PFSK-1 (cell line): ENCODE results near the gene IGF1R.

Source experiments
- FOXP2 ChIP-seq: optimal IDR thresholded peaks from 2 replicates; pipeline ENCODE3; 2011; ENCODE audit warnings: borderline replicate concordance, control low read depth, inconsistent platforms; ENCODE audit not compliant: insufficient read depth; ENCODE audit errors: extremely low read length, extremely low read depth
- POLR2AphosphoS5 ChIP-seq: IDR thresholded peaks from 2 replicates; pipeline ENCODE4 v1.6.1; 2012; ENCODE audit warnings: low read depth, mild to moderate bottlenecking, control low read depth, low read length, moderate library complexity
- SIN3A ChIP-seq: IDR thresholded peaks from 2 replicates; pipeline ENCODE4 v1.6.1; 2012; ENCODE audit warnings: mild to moderate bottlenecking, low read length, moderate library complexity, borderline replicate concordance; ENCODE audit not compliant: insufficient read depth
- TAF1 ChIP-seq: IDR thresholded peaks from 2 replicates; pipeline ENCODE4 v1.6.1; 2012; ENCODE audit warnings: low read length, control low read depth, borderline replicate concordance; ENCODE audit not compliant: insufficient read depth
- TF ChIP-seq, protein P1 (sequence below), 2 experiments: IDR thresholded peaks; 2 replicates each; pipeline versions ENCODE4 v1.6.1 to v1.8.0; 2011 to 2012; ENCODE audit warnings: low read depth in 2 of 2, low read length in 2 of 2, control low read depth in 1 of 2, inconsistent platforms in 1 of 2, mild to moderate bottlenecking in 1 of 2, moderate library complexity in 1 of 2; ENCODE audit not compliant: insufficient read depth in 1 of 2

IGF1R gene

DNA sequence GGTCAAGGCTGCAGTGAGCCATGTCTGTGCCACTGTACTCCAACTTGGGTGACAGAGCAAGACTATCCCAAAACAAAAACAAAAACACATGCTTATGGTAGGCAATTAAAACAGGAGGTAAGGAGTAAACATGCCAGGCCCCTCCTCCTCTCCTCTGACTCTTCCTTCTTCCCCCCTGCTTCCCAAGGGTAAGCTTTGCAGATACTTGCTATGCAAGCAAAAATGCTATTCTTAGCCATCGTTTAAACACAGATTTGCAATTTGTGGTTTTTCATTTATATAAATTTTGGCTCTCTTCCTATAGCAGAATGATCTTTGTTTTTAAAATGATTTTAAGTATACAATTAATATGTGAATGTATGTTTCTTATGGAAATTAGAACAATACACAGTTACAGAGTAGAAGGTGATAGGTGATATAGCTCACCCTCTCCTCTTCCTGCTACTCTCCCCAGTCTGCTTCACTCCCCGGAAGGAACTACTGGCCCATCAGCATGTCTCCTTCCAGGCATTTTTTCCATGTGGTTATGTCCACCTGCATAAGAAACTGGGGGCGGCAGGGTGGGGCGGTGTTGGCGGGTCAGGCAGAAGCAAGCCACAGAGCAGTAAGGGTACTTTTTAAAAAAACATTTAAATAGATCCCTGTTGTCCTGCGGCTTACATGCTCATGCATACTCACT is 42.1 kb downstream of the IGF1R start:
- TF ChIP-seq, protein P1, sequence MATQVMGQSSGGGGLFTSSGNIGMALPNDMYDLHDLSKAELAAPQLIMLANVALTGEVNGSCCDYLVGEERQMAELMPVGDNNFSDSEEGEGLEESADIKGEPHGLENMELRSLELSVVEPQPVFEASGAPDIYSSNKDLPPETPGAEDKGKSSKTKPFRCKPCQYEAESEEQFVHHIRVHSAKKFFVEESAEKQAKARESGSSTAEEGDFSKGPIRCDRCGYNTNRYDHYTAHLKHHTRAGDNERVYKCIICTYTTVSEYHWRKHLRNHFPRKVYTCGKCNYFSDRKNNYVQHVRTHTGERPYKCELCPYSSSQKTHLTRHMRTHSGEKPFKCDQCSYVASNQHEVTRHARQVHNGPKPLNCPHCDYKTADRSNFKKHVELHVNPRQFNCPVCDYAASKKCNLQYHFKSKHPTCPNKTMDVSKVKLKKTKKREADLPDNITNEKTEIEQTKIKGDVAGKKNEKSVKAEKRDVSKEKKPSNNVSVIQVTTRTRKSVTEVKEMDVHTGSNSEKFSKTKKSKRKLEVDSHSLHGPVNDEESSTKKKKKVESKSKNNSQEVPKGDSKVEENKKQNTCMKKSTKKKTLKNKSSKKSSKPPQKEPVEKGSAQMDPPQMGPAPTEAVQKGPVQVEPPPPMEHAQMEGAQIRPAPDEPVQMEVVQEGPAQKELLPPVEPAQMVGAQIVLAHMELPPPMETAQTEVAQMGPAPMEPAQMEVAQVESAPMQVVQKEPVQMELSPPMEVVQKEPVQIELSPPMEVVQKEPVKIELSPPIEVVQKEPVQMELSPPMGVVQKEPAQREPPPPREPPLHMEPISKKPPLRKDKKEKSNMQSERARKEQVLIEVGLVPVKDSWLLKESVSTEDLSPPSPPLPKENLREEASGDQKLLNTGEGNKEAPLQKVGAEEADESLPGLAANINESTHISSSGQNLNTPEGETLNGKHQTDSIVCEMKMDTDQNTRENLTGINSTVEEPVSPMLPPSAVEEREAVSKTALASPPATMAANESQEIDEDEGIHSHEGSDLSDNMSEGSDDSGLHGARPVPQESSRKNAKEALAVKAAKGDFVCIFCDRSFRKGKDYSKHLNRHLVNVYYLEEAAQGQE (IDR thresholded peaks at IDR 0.05; ENCODE audit: insufficient read depth in 1 of 2, low read depth in 2 of 2, low read length in 2 of 2), result no peak
- TF ChIP-seq POLR2AphosphoS5, result no peak

DNA sequence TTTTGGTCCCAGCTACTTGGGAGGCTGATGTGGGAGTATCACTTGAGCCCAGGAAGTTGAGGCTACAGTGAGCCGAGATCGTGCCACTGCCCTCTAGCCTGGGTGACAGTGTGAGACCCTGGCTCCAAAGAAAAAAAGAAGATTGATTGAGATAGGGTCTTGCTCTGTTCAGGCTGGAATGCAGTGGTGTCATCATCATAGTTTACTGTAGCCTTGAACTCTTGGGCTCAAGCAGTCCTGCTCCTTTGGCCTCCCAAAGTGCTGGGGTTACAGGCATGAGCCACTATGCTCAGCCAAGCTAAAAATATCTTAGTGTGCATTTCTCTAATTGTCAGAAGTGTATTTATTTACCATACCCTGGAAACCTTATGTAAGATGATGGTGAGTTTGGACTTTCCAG is 43.9 kb downstream of the IGF1R start:
- TF ChIP-seq FOXP2, result no peak
- no peak for TF ChIP-seq POLR2AphosphoS5
- TF ChIP-seq, protein P1 (IDR thresholded peaks at IDR 0.05; ENCODE audit: insufficient read depth in 1 of 2, low read depth in 2 of 2, low read length in 2 of 2), result no peak
- no peak for TF ChIP-seq SIN3A
- TF ChIP-seq TAF1, result no peak

DNA sequence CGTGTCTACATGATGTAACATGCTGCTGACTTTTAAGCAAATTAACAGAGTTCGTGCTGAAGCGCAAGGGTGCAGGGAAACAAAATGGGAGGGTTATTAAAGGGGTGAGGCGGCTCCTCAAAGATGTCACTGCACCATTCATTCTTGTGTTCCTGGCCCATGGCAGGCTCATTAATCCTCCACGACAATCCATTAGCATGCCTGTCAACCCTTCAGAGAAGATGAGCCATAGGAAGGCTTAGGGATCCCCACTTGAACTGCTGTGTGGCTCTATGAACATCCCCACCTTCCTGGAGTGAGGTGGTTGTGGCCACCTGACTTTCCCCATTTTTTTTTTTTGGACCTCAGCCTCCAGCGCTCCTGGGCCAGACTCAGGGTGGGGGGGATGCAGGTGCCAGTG is 45.8 kb downstream of the IGF1R start:
- no peak for TF ChIP-seq TAF1
- TF ChIP-seq SIN3A, result no peak
- TF ChIP-seq FOXP2, result no peak
- no peak for TF ChIP-seq POLR2AphosphoS5

DNA sequence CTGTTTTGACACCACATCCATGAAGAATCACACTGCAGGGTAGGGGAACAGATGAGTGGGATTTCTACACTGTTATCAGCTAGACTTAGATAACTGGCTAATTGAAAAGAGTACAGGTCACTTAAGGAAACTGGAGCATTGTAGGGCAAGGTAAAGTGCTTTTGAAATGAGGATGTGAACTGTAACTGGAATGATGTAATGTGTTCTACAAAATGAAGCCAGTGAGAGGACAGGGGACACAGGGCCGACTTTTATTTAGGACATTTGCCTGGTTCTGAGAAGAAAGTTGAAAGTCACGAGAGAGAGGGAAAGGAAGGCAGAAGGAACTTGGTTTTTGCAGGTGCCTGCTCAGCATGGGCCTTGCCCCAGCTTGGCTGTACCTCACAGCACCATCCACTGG is 50.5 kb downstream of the IGF1R start:
- TF ChIP-seq POLR2AphosphoS5 (no peak), SIN3A (no peak)

DNA sequence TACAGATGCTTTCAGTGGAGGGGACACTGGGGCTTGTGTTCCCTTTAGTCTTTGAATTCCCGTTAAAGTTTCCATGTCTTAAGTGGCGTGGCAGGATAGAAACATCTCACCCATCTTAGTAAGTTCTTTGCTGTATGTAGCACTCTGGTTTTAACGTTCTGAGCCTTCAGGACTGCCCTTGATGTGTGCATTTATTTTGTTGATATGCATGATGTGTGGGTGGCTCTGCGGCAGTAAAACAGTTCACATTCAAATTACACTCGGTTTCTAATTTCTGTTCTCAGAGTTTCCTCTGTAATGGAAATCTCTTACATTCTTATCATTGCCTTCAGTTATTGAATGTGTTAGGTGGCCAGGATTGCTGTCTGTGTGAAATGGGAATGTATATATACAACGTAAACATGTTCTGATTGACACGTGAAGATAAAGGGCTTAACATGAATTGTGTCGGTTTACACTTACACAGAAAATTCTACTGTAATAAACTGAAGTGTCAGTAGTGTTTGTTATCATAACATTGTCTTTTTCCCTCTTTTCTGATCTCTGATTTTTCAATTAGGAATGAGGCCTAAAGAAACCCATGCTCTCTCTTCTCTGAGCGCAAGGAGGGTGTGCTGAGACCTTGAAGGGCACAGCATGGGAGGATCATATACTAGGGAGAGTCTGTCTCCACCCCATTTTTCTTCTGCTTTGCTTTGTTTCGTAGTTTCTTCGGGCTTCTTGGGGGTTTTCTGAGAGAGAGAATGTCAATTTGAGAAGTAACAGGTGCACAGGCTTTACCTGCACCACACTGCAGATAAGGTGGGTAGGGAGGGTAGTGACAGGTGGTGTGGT is 51.5 kb downstream of the IGF1R start:
- TF ChIP-seq TAF1 (no peak), SIN3A (no peak), FOXP2 (no peak), POLR2AphosphoS5 (no peak)
- TF ChIP-seq, protein P1 (IDR thresholded peaks at IDR 0.05; ENCODE audit: insufficient read depth in 1 of 2, low read depth in 2 of 2, low read length in 2 of 2), result no peak

DNA sequence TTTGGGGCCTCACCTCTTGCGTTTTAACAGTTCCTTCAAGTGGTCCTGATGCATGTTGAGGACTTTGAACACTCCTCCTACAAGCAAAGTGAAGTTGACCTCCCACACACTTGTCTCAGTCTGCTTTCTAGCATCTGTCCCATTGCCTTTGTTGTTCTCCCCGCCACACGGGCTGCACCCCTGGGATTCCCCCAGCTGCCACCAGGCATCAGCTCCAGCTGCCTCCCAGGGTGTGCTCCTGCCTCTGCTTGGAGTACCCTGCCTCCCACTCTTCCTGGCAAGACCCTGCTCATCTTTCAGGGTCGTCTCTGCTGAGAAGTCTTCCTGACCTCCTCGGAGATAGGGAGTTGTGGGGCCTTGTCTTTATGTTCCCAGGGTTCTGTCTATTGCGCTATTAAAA is 52.2 kb downstream of the IGF1R start:
- TF ChIP-seq SIN3A (no peak), POLR2AphosphoS5 (no peak)
- TF ChIP-seq, protein P1 (IDR thresholded peaks at IDR 0.05; ENCODE audit: insufficient read depth in 1 of 2, low read depth in 2 of 2, low read length in 2 of 2), result no peak
